Neuronal stem cell (in vitro differentiated cells): Measurements from ENCODE around the gene TALDO1.

Source experiments
- DNase-seq: peaks from one replicate; pipeline ENCODE4 v3.0.0-alpha.2; 2013; ENCODE audit warnings: low spot score
- H2AFZ ChIP-seq: one replicate; pipeline ENCODE4 v1.6.1; 2013; ENCODE audit warnings: mild to moderate bottlenecking, low read length, inconsistent platforms
- H2AK5ac ChIP-seq: 2 replicates; pipeline ENCODE4 v1.6.1; 2013; ENCODE audit warnings: low read depth, mild to moderate bottlenecking, inconsistent platforms, low read length, moderate library complexity, mixed read lengths
- H2BK120ac ChIP-seq: 2 replicates; pipeline ENCODE4 v1.6.1; 2013; ENCODE audit warnings: low read depth, mild to moderate bottlenecking, inconsistent platforms, low read length, moderate library complexity, mixed read lengths
- H2BK12ac ChIP-seq: one replicate; pipeline ENCODE4 v1.6.1; 2013; ENCODE audit warnings: low read length, inconsistent platforms
- H2BK15ac ChIP-seq: 2 replicates; pipeline ENCODE4 v1.6.1; 2013; ENCODE audit warnings: mild to moderate bottlenecking, low read length, inconsistent platforms, mixed read lengths
- H2BK5ac ChIP-seq: one replicate; pipeline ENCODE4 v1.6.1; 2013; ENCODE audit warnings: inconsistent platforms, mild to moderate bottlenecking, low read length, moderate library complexity
- H3K14ac ChIP-seq: one replicate; pipeline ENCODE4 v1.6.1; 2013; ENCODE audit warnings: low read length, inconsistent platforms
- H3K18ac ChIP-seq: 2 replicates; pipeline ENCODE4 v1.6.1; 2013; ENCODE audit warnings: low read length, inconsistent platforms
- H3K23ac ChIP-seq: 2 replicates; pipeline ENCODE4 v1.6.1; 2013; ENCODE audit warnings: low read depth, mild to moderate bottlenecking, mixed read lengths, low read length, inconsistent platforms; ENCODE audit not compliant: poor library complexity
- H3K27ac ChIP-seq: replicated peaks from 3 replicates; pipeline ENCODE4 v1.5.1; 2013; ENCODE audit warnings: low read length, inconsistent platforms
- H3K27me3 ChIP-seq, 3 experiments: 2 replicates each; pipeline ENCODE4 v1.6.1; 2013; ENCODE audit warnings: low read length in 3 of 3, mild to moderate bottlenecking in 2 of 3, inconsistent platforms in 1 of 3, low read depth in 1 of 3, mixed read lengths in 1 of 3, moderate library complexity in 1 of 3; ENCODE audit not compliant: control insufficient read depth in 3 of 3, insufficient read depth in 3 of 3
- H3K36me3 ChIP-seq, 2 donors: replicated peaks in 1 of 2; 2 replicates each; pipeline ENCODE4 v1.6.1; 2013; ENCODE audit warnings: low read length in 2 of 2; ENCODE audit not compliant: control insufficient read depth in 2 of 2, insufficient read depth in 2 of 2
- H3K4ac ChIP-seq: 2 replicates; pipeline ENCODE4 v1.6.1; 2013; ENCODE audit warnings: inconsistent platforms, mild to moderate bottlenecking, low read length, moderate library complexity
- H3K4me1 ChIP-seq, 2 donors: 1 replicate in 1 of 2; 2 replicates in 1 of 2; pipeline ENCODE4 v1.6.1; 2013; ENCODE audit warnings: low read length in 2 of 2, low read depth in 1 of 2; ENCODE audit not compliant: control insufficient read depth in 2 of 2, insufficient read depth in 1 of 2
- H3K4me2 ChIP-seq: one replicate; pipeline ENCODE4 v1.6.1; 2013; ENCODE audit warnings: mild to moderate bottlenecking, low read length, inconsistent platforms; ENCODE audit not compliant: insufficient read depth, poor library complexity, severe bottlenecking
- H3K4me3 ChIP-seq, 2 donors: 2 replicates each; pipeline ENCODE4 v1.5.1; 2013; ENCODE audit warnings: low read length in 2 of 2, mild to moderate bottlenecking in 2 of 2, inconsistent platforms in 1 of 2, moderate library complexity in 1 of 2
- H3K79me1 ChIP-seq: one replicate; pipeline ENCODE4 v1.6.1; 2013; ENCODE audit warnings: low read depth, mild to moderate bottlenecking, inconsistent platforms, low read length, moderate library complexity
- H3K9ac ChIP-seq: one replicate; pipeline ENCODE4 v1.6.1; 2013; ENCODE audit warnings: mild to moderate bottlenecking, low read depth, low read length, inconsistent platforms; ENCODE audit not compliant: poor library complexity
- H3K9me3 ChIP-seq, 2 donors: replicated peaks in 1 of 2; 2 replicates each; pipeline versions ENCODE3 to v1.6.1; 2013; ENCODE audit warnings: low read length in 2 of 2, mild to moderate bottlenecking in 2 of 2, inconsistent platforms in 1 of 2, low read depth in 1 of 2, mixed read lengths in 1 of 2, moderate library complexity in 1 of 2; ENCODE audit not compliant: control insufficient read depth in 2 of 2, insufficient read depth in 1 of 2
- H4K8ac ChIP-seq: one replicate; pipeline ENCODE4 v1.6.1; 2013; ENCODE audit warnings: low read depth, mild to moderate bottlenecking, inconsistent platforms, low read length, moderate library complexity
- H4K91ac ChIP-seq: one replicate; pipeline ENCODE4 v1.6.1; 2013; ENCODE audit warnings: low read length, low read depth, mild to moderate bottlenecking, inconsistent platforms; ENCODE audit not compliant: poor library complexity
- WGBS, 2 donors: extraction: QIAGEN DNeasy Blood & Tissue Kit; methylation state at CpG; one replicate each; pipeline ENCODE4 v1.1.7; 2013; ENCODE audit warnings: missing lambda C conversion rate in 2 of 2, mixed read lengths in 1 of 2; ENCODE audit not compliant: insufficient read length in 2 of 2, insufficient replicate concordance in 1 of 2; ENCODE audit errors: extremely low coverage in 2 of 2; 5-methylcytosine and 5-hydroxymethylcytosine counted together

The TALDO1 gene

GRCh38 chr11:804599-804964 is 57.3 kb downstream of the TALDO1 start:
- H3K36me3 ChIP-seq, result peaks cover 23 to 42% of the 10 kb centered on the region in 2 donors
- peak overlapping the region; percentile 92 for H3K18ac ChIP-seq
- H2BK5ac ChIP-seq, result peak overlapping the region; percentile 98
- H3K4me3 ChIP-seq, result peak overlapping the region; percentile 58 to 80
- H3K23ac ChIP-seq, result peak overlapping the region; percentile 5
- peak overlapping the region; percentile 90 for H2AK5ac ChIP-seq
- DNase-seq, result no peak
- H4K91ac ChIP-seq, result no peak overlapping the region
- H2AFZ ChIP-seq, result peak overlapping the region; percentile 65
- no peak overlapping the region for H4K8ac ChIP-seq
- H3K14ac ChIP-seq, result peak overlapping the region; percentile 82
- H3K9ac ChIP-seq, result peak overlapping the region; percentile 88
- peaks cover 18 to 22% of the 10 kb centered on the region in 2 donors for H3K4me1 ChIP-seq
- no peaks in the 10 kb centered on the region for H3K9me3 ChIP-seq
- H3K27me3 ChIP-seq, result no peaks in the 10 kb centered on the region
- peak overlapping the region; percentile 91 for H2BK15ac ChIP-seq
- peak overlapping the region; percentile 3 for H2BK12ac ChIP-seq
- peak overlapping the region; percentile 44 for H3K27ac ChIP-seq
- WGBS, 2 donors, result no CpG with 5 or more reads among the region's 18 CpGs
- no peak overlapping the region for H2BK120ac ChIP-seq
- H3K4ac ChIP-seq, result peak overlapping the region; percentile 17
- peaks cover 22% of the 10 kb centered on the region for H3K79me1 ChIP-seq
- H3K4me2 ChIP-seq, result peak overlapping the region; percentile 91

- peaks cover 22% of the 10 kb centered on the region for H3K79me1 ChIP-seq
- H2BK120ac ChIP-seq, result no peak overlapping the region
- no peak overlapping the region for H3K23ac ChIP-seq
- peak overlapping the region; percentile 72 for H3K14ac ChIP-seq
- no peaks in the 10 kb centered on the region for H3K27me3 ChIP-seq
- peak overlapping the region; percentile 82 to 89 for H3K4me3 ChIP-seq
- peak overlapping the region; percentile 52 for H3K27ac ChIP-seq
- peak overlapping the region; percentile 90 for H3K18ac ChIP-seq
- no peaks in the 10 kb centered on the region for H3K9me3 ChIP-seq
- DNase-seq, result no peak
- H4K91ac ChIP-seq, result no peak overlapping the region
- H2AFZ ChIP-seq, result peak overlapping the region; percentile 99
- peak overlapping the region; percentile 36 for H2BK12ac ChIP-seq
- H2AK5ac ChIP-seq, result peak overlapping the region; percentile 9
- WGBS, 2 donors, result no CpG with 5 or more reads among the region's 36 CpGs
- H3K4me2 ChIP-seq, result peak overlapping the region; percentile 96
- H3K9ac ChIP-seq, result peak overlapping the region; percentile 98
- peak overlapping the region; percentile 89 for H2BK5ac ChIP-seq
- H3K36me3 ChIP-seq, result peaks cover 28 to 31% of the 10 kb centered on the region in 2 donors
- no peak overlapping the region for H4K8ac ChIP-seq
- no peak overlapping the region for H3K4ac ChIP-seq
- no peak overlapping the region for H2BK15ac ChIP-seq
- H3K4me1 ChIP-seq, result peaks cover 20 to 33% of the 10 kb centered on the region in 2 donors
Measured at GRCh38 chr11:808427-809286, 61.4 kb downstream of the TALDO1 start.

- Histone ChIP-seq H3K4me2 (peak within 1 kb of the TSS; percentile 96), H3K36me3 (peaks cover 29 to 33% of the 10 kb centered on the region in 2 donors), H3K27me3 (no peaks in the 10 kb centered on the region), H3K18ac (peak within 1 kb of the TSS; percentile 99), H3K4ac (no peak within 1 kb of the TSS), H3K9me3 (no peaks in the 10 kb centered on the region), H2AFZ (peak within 1 kb of the TSS; percentile 99), H2AK5ac (peak within 1 kb of the TSS; percentile 95), H4K8ac (no peak within 1 kb of the TSS), H2BK120ac (peak within 1 kb of the TSS; percentile 69), H3K23ac (peak within 1 kb of the TSS; percentile 100), H3K79me1 (peaks cover 19% of the 10 kb centered on the region), H4K91ac (peak within 1 kb of the TSS; percentile 74), H2BK5ac (peak within 1 kb of the TSS; percentile 89), H3K4me1 (peaks cover 13 to 25% of the 10 kb centered on the region in 2 donors), H3K14ac (peak within 1 kb of the TSS; percentile 90), H2BK12ac (peak within 1 kb of the TSS; percentile 66), H3K9ac (peak within 1 kb of the TSS; percentile 99), H3K4me3 (peak within 1 kb of the TSS; percentile 82 to 89), H3K27ac (peak within 1 kb of the TSS; percentile 90), H2BK15ac (peak within 1 kb of the TSS; percentile 19)
- peak; percentile 97 for DNase-seq
- no CpG with 5 or more reads among the region's 81 CpGs for WGBS, 2 donors
Measured at GRCh38 chr11:809287-810039, 62.2 kb downstream of the TALDO1 start, which contains the start of gene RPLP2. RPLP2 (plus strand) TSS chr11:809967; CDS start chr11:810235, 268 bp downstream.
